GM19238 (cell line): Measurements from ENCODE around the gene ISLR.

Source experiments
- DNase-seq: peaks from one replicate; pipeline ENCODE4 v3.0.0; 2011; ENCODE audit warnings: low spot score; ENCODE audit not compliant: insufficient read length

ISLR gene

GRCh38 chr15:74211656-74212055, 38.1 kb downstream of the ISLR start:
- no peak for DNase-seq

- DNase-seq: peak; percentile 34
Measured at GRCh38 chr15:74212494-74212893, 39.0 kb downstream of the ISLR start.

GRCh38 chr15:74213858-74214284, 40.4 kb downstream of the ISLR start:
- no peak for DNase-seq

GRCh38 chr15:74214324-74215021, 41.0 kb downstream of the ISLR start:
- no peak for DNase-seq

GRCh38 chr15:74215958-74216357, 42.4 kb downstream of the ISLR start:
- DNase-seq: no peak

- DNase-seq: no peak
Measured at GRCh38 chr15:74216949-74217348, 43.4 kb downstream of the ISLR start.

GRCh38 chr15:74217907-74218885, 44.7 kb downstream of the ISLR start:
- no peak for DNase-seq

GRCh38 chr15:74220475-74221248, 47.2 kb downstream of the ISLR start:
- no peak for DNase-seq

GRCh38 chr15:74221399-74222239, 48.1 kb downstream of the ISLR start:
- no peak for DNase-seq

GRCh38 chr15:74222240-74223119, 49.0 kb downstream of the ISLR start:
- no peak for DNase-seq

- no peak for DNase-seq
Measured at GRCh38 chr15:74225928-74226327, 52.4 kb downstream of the ISLR start.
